GM21390 (cell line): ENCODE measurements around the gene ZNF532.
A peak's percentile ranks its signal among the peaks of the same experiment; 100 is the strongest.

Experiments
- ATAC-seq: cut with Tn5 transposase; IDR thresholded peaks from one replicate; pipeline ENCODE4 v1.9.1; 2021; ENCODE audit not compliant: unreplicated experiment

ZNF532 gene

DNA sequence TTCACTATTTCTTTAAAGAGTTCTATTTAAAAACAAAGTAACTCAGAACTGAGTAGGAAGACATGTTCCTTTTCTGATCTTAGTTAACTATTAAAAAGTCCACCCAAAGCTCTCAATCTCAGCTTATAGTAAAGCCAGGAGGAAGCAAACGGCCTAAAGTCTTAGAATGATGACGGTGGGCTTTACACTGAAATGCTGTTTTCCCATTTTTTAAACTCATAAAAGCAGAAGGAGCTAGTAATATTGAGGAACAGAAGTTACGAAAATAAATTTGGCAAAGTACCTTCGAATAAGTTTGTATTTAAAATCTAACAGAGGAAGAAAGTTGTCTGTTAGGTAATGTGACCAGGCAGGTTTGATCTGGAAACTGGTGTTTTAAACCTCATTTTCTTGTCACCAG, 111.1 kb downstream of the ZNF532 start:
- ATAC-seq = no peak

DNA sequence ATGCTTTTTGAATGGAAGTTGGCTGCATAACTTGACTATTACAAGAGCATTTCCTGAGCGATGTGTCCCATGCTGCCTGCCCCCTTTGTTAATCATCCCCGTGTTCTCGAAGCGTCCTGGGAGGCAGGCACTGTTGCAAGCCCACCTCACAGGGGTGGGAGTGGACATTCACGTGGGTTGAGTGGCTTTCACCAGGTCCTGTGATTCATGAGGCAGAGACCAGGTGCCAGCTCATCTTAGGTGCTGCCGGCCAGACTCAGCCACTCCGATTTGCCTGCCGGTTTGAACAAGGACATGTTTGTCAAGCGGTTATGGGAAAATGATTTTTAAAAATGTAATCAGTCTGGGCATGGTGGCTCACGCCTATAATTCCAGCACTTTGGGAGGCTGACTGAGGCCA, 112.5 kb downstream of the ZNF532 start:
- no peak for ATAC-seq

DNA sequence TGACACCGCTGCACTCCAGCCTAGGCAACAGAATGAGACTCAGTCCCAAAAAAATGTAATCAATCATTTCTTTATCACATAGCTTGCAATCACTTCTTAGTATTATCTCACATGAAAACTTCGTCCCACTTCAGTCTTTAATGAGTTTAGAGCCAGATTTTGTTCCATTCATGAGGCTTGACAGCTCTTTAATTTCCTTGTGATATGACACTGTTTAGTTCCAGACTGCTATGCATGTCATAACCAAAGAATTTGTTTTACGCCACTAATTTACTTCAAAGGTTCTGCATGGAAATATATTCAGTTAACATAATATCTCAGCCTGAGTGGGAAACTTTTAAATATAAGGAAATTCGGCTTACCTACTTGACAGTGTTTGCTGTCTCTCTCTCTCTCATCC, 113.1 kb downstream of the ZNF532 start:
- no peak for ATAC-seq

DNA sequence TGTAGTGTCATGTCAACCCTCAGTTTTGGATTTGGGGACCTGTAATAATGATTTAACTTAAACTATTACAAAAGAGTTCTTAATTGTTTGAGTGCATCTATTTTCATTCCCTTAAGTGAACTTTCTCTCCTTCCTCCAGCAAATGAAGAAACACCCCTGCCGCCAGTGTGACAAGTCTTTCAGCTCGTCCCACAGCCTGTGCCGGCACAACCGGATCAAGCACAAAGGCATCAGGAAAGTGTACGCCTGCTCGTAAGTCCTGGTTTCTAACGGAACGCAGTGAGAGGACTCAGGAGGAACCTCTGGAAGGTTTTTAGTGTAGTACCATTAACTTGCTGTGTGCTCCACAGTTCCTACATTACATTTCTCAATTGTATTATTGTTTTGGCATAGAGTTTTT, 114.2 kb downstream of the ZNF532 start:
- ATAC-seq = no peak

DNA sequence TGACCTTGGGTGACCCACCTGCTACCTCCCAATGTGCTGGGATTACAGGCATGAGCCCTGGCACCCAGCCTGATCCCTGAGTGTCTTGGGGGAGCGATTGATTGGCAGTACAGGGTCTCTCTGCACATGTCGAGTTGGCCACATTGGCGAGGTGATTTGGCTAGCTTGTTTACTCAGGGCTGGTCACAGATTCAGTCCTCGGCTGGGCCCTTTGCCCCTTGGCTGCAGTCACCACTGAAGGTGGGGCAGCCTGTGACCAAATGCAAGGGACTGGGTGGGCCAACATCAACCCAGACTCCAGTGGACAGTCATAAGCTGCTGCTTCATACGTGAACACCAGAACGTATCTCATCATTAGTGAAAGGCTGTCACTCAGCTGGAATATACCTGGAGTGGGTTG, 114.9 kb downstream of the ZNF532 start:
- ATAC-seq = no peak

DNA sequence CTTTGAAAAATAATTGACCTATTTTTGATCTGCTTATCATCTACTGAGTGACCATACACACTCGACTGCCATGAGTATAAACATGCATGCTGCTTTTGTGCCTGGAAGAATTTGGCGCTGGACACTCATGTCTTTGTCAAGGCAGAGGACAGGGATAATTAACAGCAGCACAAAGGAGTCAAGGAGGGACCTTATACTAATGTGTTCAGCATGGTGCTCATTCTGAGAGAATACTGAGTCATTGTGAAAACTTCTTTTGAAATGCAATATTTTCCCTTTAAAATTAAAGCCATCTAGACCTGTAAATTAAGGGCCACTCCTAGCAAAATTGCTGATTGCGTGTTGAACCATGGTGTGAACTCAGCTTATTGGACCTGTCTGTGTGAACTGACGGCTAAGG, 116.3 kb downstream of the ZNF532 start:
- no peak for ATAC-seq

DNA sequence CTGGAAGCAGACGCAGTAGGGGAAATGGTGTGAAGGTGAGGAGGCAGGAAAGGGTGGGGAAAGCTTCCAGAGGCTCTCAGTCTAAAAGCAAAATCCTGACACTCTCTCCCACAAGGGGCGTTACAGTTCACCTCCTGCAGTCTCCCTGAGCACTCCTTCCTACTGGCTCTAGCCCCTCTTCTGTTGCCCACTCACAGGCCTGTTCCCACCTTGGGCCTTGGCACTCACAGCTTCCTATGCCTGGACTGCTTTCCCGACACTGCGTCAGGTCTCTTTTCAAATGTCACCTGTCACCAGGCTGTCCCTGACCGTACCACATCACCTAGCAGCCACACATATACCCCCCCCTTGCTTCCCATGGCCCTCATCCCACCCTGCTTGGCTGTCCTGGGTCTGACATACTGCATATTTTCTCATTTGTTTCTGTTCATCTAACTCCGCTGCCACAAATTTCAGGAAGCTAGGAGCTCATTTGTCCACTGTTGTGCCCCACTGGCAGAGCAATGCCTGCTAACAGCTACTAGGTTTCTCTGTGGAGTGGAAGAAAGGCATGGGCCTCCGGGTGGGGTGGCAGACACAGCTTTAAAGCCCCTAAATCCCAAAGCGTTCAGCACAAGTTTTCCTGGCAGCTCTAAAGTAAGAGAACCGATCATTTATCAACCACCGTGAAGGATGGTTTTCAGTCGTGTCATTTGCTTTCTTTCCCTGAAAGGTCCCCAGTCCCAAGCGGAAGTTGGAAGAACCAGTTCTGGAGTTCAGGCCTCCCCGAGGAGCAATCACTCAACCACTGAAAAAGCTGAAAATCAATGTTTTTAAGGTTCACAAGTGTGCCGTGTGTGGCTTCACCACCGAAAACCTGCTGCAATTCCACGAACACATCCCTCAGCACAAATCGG, 118.8 kb downstream of the ZNF532 start:
- ATAC-seq = no peak

DNA sequence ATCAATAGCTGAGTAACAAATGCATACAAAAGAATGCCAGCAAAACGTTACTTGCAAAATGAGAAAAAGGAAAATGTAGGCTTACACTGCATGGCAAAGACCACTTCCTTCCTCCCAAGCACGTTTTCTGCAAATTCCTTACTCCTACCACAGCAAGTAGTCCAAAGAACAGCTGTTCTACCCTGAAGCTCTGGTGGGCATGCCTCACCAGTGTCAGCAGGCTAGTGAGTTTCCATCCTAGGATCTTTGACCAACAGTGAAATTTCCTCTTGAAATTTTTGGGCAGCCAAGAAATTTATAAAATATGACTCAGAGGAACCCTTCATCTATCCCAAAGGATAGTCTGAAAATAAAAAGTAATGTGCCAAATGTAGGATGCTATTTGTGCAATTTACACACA, 123.9 kb downstream of the ZNF532 start:
- no peak for ATAC-seq

DNA sequence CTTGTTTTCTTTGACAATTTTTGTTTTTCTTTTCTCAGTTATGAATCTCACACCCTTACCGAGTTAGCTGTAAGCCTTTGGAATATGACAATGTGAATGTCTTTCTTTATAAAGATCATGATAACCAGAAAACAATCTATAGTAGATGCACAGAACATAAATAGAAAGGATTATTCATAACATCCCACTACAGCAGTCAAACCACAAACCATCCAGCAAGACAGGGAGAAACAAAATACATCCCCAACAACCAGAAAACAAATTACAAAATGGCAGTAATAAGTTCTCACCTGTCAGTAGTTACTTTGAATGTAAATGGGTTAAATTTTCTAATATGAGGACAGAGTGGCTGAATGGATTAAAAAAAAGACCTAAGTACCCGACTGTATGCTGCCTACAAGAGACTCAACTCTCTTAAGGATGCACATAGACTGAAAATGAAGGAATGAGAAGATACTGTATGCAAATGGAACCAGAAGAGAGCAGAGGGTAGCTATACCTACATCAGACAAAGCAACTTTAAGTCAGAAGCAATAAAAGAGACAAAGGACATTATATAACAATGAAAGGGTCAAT, 124.6 kb downstream of the ZNF532 start:
- ATAC-seq = no peak

DNA sequence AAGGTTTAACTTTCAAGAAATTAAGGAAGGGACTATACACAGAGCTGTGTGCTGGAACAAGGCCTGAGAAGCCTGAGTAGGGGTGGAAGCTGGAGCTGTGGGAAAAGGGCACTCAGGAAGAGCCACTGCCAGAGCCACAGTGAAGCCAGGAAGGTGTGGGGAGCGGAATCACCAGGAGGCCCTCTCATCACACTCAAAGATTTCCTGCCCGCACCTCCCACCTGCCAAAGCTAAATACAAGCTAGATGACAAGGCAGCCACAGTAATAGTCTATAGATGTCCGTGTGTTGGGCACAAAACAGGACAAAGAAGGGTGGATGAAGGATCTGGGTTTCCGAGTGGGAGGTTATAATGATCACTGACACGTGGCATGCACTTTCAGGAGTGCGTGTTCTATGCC, 126.0 kb downstream of the ZNF532 start:
- no peak for ATAC-seq

DNA sequence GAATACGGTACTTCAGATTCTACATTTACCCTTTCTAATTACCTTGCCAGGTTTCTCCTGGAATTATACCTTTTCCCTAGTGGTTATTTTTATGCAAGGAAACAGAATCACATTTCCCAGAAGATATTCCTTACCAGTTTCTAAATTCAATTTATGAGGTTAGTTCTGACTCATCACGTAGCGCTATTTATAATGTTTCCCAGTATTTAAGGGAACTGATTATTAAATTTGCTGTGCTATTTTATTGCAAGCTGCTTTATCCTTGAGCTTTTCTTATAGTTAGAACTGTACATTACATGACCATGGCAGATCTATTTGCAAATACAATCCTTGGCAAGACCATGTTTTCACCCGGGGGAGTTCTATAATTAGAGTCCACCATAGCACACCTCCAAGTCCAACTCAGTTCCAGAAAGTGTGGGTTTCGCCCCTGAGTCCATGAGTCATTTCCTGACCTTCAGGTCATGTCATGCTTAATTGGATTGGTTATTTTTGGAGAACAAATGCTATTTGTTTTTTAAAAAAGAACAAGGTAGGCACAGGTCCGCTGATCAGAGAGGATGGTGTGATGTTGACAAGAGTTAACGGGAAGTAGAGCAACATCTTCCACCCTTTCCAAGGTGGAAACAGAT, 126.6 kb downstream of the ZNF532 start:
- peak; percentile 73 for ATAC-seq

DNA sequence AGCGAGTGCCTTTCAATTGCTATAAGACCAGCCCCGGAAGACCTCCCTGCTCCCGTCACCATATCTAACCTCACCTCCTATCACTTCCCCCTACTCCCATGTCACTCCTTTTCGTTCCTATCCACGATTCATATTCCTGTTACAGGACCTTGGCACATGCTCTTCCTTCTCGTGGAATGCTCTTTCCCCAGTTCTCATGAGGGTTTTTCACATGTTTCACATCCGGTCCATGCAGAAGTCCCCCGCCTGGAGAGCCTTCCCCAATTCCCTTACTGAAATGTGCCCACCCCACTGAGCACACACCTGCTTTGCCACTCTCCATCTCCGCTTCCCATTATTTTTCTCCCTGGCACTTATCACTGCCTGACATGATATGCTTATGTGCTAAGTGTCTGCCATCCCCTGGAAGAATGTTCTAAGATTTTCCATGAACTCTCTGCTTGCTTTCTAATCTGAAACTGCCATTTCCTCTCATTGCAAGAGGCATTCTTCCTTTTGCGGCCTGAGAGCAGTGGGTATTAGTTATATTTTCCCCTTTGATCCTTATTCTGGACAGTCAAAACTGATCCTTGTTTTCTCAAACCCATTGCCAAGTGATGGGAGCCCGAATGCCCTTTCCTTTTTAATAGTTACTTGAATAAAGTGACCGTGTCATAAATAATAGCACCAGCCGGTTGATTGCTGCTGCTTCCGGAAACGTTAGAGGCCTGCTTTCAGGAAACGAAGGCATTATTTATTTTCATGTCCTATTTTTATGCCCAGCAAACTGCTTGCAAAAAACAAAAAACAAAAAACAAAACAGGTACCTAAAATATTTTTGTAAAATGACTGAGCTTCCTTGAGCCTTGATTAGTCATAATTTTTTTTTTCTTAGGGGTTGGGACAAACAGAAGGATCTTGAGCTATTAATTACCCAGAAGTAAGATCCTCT, 127.9 kb downstream of the ZNF532 start:
- ATAC-seq = no peak

DNA sequence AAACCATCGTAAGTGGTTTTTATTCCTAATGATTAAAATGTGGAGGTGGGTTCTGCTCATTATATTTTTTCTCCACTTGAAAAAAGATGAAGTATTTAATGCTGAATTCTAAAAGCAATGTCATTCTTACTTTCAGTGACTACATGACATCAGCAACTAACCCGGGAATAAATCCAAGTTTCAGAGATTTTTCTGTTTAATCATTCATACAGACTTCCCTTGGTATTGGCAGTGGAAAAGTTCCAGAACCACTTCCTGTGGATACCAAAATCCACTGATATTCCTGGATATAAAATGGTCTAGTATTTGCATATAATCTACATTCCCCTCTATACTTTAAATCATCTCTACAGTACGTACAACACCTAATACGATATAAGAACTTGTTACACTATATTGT, 128.6 kb downstream of the ZNF532 start:
- no peak for ATAC-seq

DNA sequence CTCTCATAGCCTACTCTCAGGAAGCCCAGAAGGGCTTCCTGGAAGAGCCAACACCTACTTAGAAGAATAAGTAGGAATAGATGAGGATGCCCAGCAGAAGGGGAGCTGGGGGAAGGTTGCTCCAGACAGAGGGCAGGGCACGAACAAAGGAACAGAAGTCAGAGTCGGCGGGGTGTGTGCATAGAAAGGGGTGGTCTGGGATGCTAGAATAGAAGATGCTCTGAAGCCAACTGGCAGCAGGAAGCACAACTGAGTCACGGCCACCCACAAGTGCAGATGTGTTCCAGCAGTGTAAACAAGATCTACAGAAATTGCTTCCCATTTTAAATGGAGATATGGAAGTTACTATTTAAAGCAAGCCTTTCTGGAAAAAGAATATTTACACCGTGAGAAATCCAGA, 131.0 kb downstream of the ZNF532 start:
- no peak for ATAC-seq

DNA sequence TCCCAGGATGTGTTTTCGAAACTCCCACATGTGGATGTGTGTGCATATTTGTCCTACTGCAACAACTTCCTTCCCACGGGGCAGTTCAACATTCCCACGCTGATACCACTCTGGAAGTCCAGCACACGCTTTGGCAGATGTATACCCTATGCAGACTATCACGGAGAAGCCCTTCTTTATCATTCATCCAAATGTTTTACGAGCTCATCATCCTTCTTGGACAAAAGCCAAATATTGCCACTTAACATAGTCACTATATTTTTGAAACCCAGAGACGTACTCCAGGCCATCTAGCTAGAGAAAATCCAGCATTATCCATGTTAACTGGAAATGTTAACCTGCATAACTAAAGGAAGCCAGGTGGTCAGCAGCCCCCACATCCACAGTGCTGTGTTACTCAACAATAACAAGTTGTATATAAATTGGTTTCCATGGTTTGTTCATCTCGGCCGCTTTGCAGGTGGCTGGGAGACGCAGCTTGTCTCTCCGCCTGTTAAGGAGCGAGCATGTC, 131.5 kb downstream of the ZNF532 start:
- ATAC-seq = no peak

DNA sequence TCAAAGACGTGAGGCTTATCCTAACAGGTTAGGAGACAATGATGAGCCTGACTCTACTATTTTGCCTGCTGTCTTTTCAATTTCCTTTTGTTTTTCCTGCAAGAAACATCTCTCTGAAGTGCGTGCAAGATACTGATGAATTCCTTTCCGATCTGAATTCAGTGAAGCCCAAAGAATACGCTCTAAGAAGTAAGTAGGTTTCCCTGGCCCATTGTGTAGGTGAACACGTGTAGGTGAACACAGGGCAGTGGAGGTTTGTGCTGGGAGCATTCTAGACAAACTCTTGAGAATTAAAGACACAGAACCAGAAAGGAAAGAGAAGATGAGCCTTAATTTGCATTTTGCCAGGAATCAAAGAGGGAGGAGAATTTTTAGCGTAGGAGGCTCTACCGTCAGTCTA, 132.0 kb downstream of the ZNF532 start:
- ATAC-seq = no peak

DNA sequence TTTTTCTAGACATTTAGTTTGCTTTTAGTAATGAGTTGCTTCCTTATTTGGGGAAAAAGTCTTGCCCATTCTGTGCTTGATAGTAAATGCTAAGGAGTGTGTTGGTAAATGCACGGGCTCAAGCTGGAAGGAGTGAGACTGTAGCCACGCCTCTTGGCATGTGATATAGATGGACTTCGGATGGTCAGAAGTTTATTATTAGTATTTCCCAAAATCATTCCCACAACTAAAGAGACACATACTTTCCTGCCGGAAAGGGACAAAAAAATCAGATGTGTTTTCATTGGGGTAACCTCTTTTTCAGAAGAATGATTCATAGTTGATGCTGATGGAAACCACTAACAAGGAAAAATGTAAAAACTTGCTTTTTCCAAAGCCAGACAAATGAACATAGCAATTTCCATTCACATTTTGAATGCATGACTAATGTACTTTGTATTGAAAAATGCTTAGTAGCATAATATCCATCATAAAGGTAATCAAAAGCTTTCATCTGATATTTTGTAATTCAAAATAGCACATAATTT, 133.2 kb downstream of the ZNF532 start:
- ATAC-seq = no peak

DNA sequence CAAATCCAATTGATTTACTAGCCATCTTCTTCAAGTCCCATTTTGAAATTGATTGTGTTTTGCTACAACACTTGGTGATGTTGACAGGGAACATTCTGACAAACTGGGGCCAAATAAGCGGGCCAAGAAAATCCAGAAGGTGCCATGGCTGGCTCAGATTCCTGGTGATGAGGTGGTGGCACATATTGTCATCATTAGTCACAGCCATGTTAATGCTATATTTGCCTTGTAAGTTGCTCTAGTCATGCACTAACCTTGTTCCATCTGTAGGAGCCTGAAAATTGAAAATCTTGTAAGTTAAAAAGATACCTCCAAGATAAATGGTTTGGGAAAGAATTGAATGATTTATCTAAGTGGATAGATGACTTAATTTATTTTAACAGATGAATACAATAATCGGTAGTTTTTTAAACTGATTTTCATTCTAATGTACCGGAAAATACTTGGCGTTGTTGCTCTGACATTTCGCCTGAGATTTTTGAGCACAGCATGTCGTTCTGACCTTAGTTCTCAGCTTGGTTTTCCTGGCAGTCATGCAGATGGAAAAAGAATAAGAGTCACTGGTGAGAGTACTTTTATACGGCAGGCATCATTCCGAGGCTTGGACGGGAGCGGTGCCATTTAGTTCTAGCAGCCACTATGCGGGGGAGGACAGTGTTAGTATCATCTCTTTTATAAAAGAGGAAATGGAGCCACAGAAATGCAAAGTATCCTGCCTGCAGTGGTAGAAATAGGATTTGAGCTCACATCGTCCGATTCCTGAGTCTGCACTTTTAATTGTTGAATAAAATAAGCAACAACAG, 133.9 kb downstream of the ZNF532 start:
- ATAC-seq = peak; percentile 81

DNA sequence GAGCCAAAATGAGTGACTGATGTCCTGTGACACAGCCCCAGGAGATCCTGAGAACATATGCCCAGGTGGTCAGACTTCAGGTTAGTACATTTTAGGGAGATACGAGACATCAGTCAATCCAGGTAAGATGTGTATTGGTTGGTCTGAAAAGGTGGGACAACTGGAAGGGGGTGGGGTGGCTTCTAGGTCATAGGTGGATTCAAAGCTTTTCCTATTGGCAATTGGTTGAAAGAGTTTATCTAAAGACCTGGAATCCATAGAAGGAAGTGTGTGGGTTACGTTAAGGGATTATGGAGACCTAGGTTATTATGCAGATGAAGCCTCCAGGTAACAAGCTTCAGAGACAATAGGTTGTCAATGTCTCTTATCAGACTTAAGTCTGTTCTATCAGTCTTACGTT, 136.5 kb downstream of the ZNF532 start:
- no peak for ATAC-seq

DNA sequence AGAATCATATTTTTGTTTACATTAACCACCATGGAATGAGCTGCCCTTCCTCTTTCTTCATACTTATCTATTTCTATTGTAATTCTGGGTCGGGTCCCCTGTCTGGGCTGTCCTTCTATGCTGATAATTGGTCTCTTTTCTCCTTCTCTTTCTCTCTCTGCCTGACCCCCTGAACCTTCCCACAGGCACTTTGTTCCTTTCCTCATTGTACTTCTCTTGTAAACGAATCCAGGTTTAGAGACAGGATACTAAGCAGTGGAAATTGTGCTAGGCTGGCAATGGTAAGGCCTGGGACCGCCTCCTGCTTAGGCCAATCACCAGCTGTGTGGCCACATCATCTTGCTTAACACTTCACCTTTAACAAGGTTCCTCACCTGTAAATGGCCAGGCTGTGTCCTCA, 137.0 kb downstream of the ZNF532 start:
- ATAC-seq = no peak
